Measurements from ENCODE around the gene ZNF624.

- no peak for TF ChIP-seq CTCF (IDR thresholded peaks at IDR 0.05)
- TF ChIP-seq POLR2A (IDR thresholded peaks at IDR 0.05) = no peak
Measured at GRCh38 chr17:16622540-16623277, 30.9 kb downstream of the ZNF624 start.

All from thyroid gland (tissue), 4 donors.